Measurements from ENCODE around the gene TXNRD2. TPM values are rescaled to one million over a fixed set of nuclear protein-coding genes. Genes with fewer than 3 reads are reported as not detected.

The TXNRD2 gene
- total RNA-seq, 4 donors from 2014 or later, result 19.5 to 34.5 (median 25.6) TPM

DNA sequence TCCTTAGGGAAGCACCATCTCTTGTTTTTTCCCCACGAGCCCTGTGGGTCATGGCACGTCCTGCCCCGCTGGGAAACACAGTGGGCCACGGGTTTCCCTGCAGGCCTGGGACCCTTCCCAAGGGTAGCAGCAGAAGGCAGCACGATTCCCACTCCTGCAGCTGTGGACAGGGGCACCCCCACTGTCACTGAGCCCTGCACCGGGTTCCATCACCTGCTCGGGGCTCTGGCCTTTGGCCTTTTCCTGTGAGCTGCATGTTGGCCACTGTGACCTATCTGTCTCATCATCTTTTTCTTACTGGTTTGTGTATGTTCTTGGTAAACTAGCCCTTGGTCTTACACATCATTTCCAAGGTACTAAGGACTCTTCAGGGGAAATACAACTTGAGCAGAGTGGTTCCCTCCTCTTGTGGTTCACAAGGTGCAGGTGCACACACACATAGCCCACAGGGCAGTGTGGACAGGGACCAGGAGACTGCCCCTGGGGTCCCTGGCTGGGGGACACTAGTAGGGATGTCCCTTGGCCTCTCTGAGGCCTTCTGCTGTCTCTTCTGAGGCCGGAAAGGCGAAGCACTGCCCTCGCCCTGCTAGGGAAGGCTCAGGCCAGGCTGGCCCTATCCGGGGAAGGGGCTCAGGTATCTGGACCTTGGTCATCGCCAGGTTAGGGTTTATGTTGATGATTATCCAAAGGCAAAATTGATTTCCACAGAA is 19.0 kb upstream of the TXNRD2 start:
- intact Hi-C loops (cut with DNase I), result no loop called here
- whole genome bisulfite sequencing, 2 donors, result 88 to 90% methylated on average over 12 of the region's 12 CpGs
- Histone ChIP-seq H3K27me3 (no peaks in the 10 kb centered on the region), H3K4me1 (peaks cover 31 to 33% of the 10 kb centered on the region in 2 donors), H3K36me3 (no peaks in the 10 kb centered on the region), H3K27ac (no peak overlapping the region), H3K4me3 (replicated peaks in 1 of 3) (no peak overlapping the region), H3K9me3 (no peaks in the 10 kb centered on the region)
- no peak for TF ChIP-seq POLR2A (IDR thresholded peaks at IDR 0.05)
- TF ChIP-seq CTCF (IDR thresholded peaks at IDR 0.05), result no peak
- DNase-seq, result peak in 1 of 2 donors; percentile 2

- H3K27ac ChIP-seq, result peak overlapping the region; percentile 46 to 76 (median 50)
- peak in 1 of 2 donors; percentile 16 for DNase-seq
- peak overlapping the region in 1 of 3 donors; percentile 17 for H3K4me3 ChIP-seq (replicated peaks in 1 of 3)
- H3K4me1 ChIP-seq, result peaks cover 31 to 33% of the 10 kb centered on the region in 2 donors
- intact Hi-C loops (cut with DNase I), result loop anchor here (5.0 kb wide), 1 partner anchor 48 kb away; no protein-coding TSS in a partner anchor
- H3K36me3 ChIP-seq, result no peaks in the 10 kb centered on the region
- no peaks in the 10 kb centered on the region for H3K27me3 ChIP-seq
- no peak for TF ChIP-seq CTCF (IDR thresholded peaks at IDR 0.05)
- WGBS, 2 donors, result 42 to 52% methylated on average over 4 to 8 of the region's 13 CpGs
- H3K9me3 ChIP-seq, result no peaks in the 10 kb centered on the region
Observed at GRCh38 chr22:19959587-19960490, 18.2 kb upstream of the TXNRD2 start.

- peak in 1 of 2 donors; percentile 78 for TF ChIP-seq POLR2A (IDR thresholded peaks at IDR 0.05)
- no peak for TF ChIP-seq CTCF (IDR thresholded peaks at IDR 0.05)
- 23 to 29% methylated on average over 18 of the region's 30 CpGs for WGBS, 2 donors
- H3K4me3 ChIP-seq (replicated peaks in 1 of 3), result peak overlapping the region in 2 of 3 donors; percentile 16 to 17
- H3K36me3 ChIP-seq, result no peaks in the 10 kb centered on the region
- intact Hi-C loops (cut with DNase I), result loop anchor here (5.0 kb wide), 1 partner anchor 47 kb away; no protein-coding TSS in a partner anchor
- H3K4me1 ChIP-seq, result peaks cover 31 to 33% of the 10 kb centered on the region in 2 donors
- DNase-seq, result peak; percentile 96
- no peaks in the 10 kb centered on the region for H3K9me3 ChIP-seq
- peak overlapping the region; percentile 66 to 76 (median 75) for H3K27ac ChIP-seq
- no peaks in the 10 kb centered on the region for H3K27me3 ChIP-seq
Observed at GRCh38 chr22:19959043-19959586, 17.5 kb upstream of the TXNRD2 start.

- 48 to 58% methylated on average over 19 of the region's 19 CpGs for WGBS, 2 donors
- Histone ChIP-seq H3K4me3 (replicated peaks in 1 of 3) (peak overlapping the region in 2 of 3 donors; percentile 16 to 17), H3K27me3 (no peaks in the 10 kb centered on the region), H3K36me3 (no peaks in the 10 kb centered on the region), H3K4me1 (peaks cover 33 to 35% of the 10 kb centered on the region in 2 donors), H3K27ac (peak overlapping the region; percentile 66 to 76 (median 75)), H3K9me3 (no peaks in the 10 kb centered on the region)
- DNase-seq, result peak; percentile 79 to 82
- TF ChIP-seq POLR2A (IDR thresholded peaks at IDR 0.05) (no peak), CTCF (IDR thresholded peaks at IDR 0.05) (no peak)
- intact Hi-C loops (cut with DNase I), result loop anchor here (5.0 kb wide), 1 partner anchor 46 kb away; no protein-coding TSS in a partner anchor
Observed at GRCh38 chr22:19958083-19959042, 16.7 kb upstream of the TXNRD2 start.

Data from thyroid gland (tissue), 4 donors.